ENCODE measurements around the gene TAF1C. TPM values are rescaled to one million over a fixed set of nuclear protein-coding genes. Genes with fewer than 3 reads are reported as not detected.

Gene TAF1C
- total RNA-seq, 2 experiments from 2014 or later: 69.6 to 70.8 TPM

- no peaks in the 10 kb centered on the region for H3K4me1 Mint-ChIP-seq
- no peak for ATAC-seq (ENCODE audit: low read depth)
- no peaks in the 10 kb centered on the region for H3K9me3 Mint-ChIP-seq
- POLR2A ChIA-PET: no interaction called here
- H3K36me3 Mint-ChIP-seq: no peaks in the 10 kb centered on the region
- H3K27me3 Mint-ChIP-seq: peaks cover 17% of the 10 kb centered on the region
- no peak overlapping the region for H3K27ac Mint-ChIP-seq
- H3K4me3 Mint-ChIP-seq: no peak overlapping the region
- no peak for DNase-seq
These were observed 35.9 kb downstream of the TAF1C start for GRCh38 chr16:84150926-84151325.

- DNase-seq (peak; percentile 99), ATAC-seq (ENCODE audit: low read depth) (peak; percentile 83)
- Mint-ChIP-seq H3K27me3 (peaks cover 6% of the 10 kb centered on the region), H3K4me1 (peaks cover 5% of the 10 kb centered on the region), H3K36me3 (no peaks in the 10 kb centered on the region), H3K9me3 (no peaks in the 10 kb centered on the region), H3K4me3 (peak within 1 kb of the TSS; percentile 95), H3K27ac (peak within 1 kb of the TSS; percentile 80)
- POLR2A ChIA-PET: interaction anchor here (0.7 to 2.6 kb wide), 2 partner anchors 28 to 33 kb away, joined by 3 to 16 read pairs; partner anchors contain the start of gene MBTPS1
These were observed 41.8 kb downstream of the TAF1C start, which contains the start of the genes DNAAF1 and HSDL1 for GRCh38 chr16:84144859-84145639. TSS of gene DNAAF1 (plus strand) at chr16:84145308. CDS start at chr16:84145441, 133 bp downstream. TSS of gene HSDL1 (minus strand) at chr16:84145177. CDS start at chr16:84131321, 13,856 bp downstream.

- Mint-ChIP-seq H3K27ac (peak overlapping the region; percentile 80), H3K27me3 (peaks cover 3% of the 10 kb centered on the region), H3K4me3 (peak overlapping the region; percentile 95), H3K9me3 (no peaks in the 10 kb centered on the region), H3K36me3 (peaks cover 1% of the 10 kb centered on the region), H3K4me1 (peaks cover 11% of the 10 kb centered on the region)
- POLR2A ChIA-PET: interaction anchor here (0.7 to 2.6 kb wide), 2 partner anchors 27 to 32 kb away, joined by 3 to 16 read pairs; partner anchors contain the start of gene MBTPS1
- peak; percentile 53 for ATAC-seq (ENCODE audit: low read depth)
- DNase-seq: peak; percentile 59
These were observed 42.5 kb downstream of the TAF1C start for GRCh38 chr16:84144209-84144858.

GRCh38 chr16:84143784-84144199 is 43.1 kb downstream of the TAF1C start:
- Mint-ChIP-seq H3K9me3 (no peaks in the 10 kb centered on the region), H3K36me3 (peaks cover 3% of the 10 kb centered on the region), H3K27ac (peak overlapping the region; percentile 80), H3K27me3 (peaks cover 3% of the 10 kb centered on the region), H3K4me3 (peak overlapping the region; percentile 95), H3K4me1 (peaks cover 16% of the 10 kb centered on the region)
- POLR2A ChIA-PET: interaction anchor here (2.6 kb wide), 1 partner anchor 27 kb away, joined by 16 read pairs; the partner anchor contains the start of gene MBTPS1
- ATAC-seq (ENCODE audit: low read depth): no peak
- no peak for DNase-seq

GRCh38 chr16:84143081-84143480 is 43.8 kb downstream of the TAF1C start:
- POLR2A ChIA-PET: interaction anchor here (2.6 kb wide), 1 partner anchor 26 kb away, joined by 16 read pairs; the partner anchor contains the start of gene MBTPS1
- DNase-seq (no peak), ATAC-seq (ENCODE audit: low read depth) (no peak)
- H3K4me3 Mint-ChIP-seq: no peak overlapping the region
- no peak overlapping the region for H3K27ac Mint-ChIP-seq
- H3K36me3 Mint-ChIP-seq: peaks cover 4% of the 10 kb centered on the region
- H3K27me3 Mint-ChIP-seq: peaks cover 3% of the 10 kb centered on the region
- H3K9me3 Mint-ChIP-seq: no peaks in the 10 kb centered on the region
- H3K4me1 Mint-ChIP-seq: peaks cover 22% of the 10 kb centered on the region

GRCh38 chr16:84141143-84141670 is 45.6 kb downstream of the TAF1C start:
- POLR2A ChIA-PET: interaction anchor here (5.2 kb wide), 1 partner anchor 24 kb away, joined by 19 read pairs; the partner anchor contains the start of gene MBTPS1
- H3K9me3 Mint-ChIP-seq: no peaks in the 10 kb centered on the region
- DNase-seq (no peak), ATAC-seq (ENCODE audit: low read depth) (no peak)
- H3K4me1 Mint-ChIP-seq: peaks cover 28% of the 10 kb centered on the region
- no peak overlapping the region for H3K27ac Mint-ChIP-seq
- peaks cover 4% of the 10 kb centered on the region for H3K36me3 Mint-ChIP-seq
- H3K27me3 Mint-ChIP-seq: no peaks in the 10 kb centered on the region
- H3K4me3 Mint-ChIP-seq: no peak overlapping the region

GRCh38 chr16:84139628-84140258 is 47.1 kb downstream of the TAF1C start:
- no peaks in the 10 kb centered on the region for H3K27me3 Mint-ChIP-seq
- H3K27ac Mint-ChIP-seq: peak overlapping the region; percentile 10
- peaks cover 4% of the 10 kb centered on the region for H3K36me3 Mint-ChIP-seq
- POLR2A ChIA-PET: interaction anchor here (0.6 to 5.2 kb wide), 2 partner anchors 23 to 409 kb away, joined by 3 to 19 read pairs; partner anchors contain the start of gene MBTPS1
- DNase-seq (no peak), ATAC-seq (ENCODE audit: low read depth) (no peak)
- H3K4me1 Mint-ChIP-seq: peaks cover 31% of the 10 kb centered on the region
- no peaks in the 10 kb centered on the region for H3K9me3 Mint-ChIP-seq
- no peak overlapping the region for H3K4me3 Mint-ChIP-seq

- peak overlapping the region; percentile 77 for H3K27ac Mint-ChIP-seq
- H3K4me3 Mint-ChIP-seq: peak overlapping the region; percentile 65
- POLR2A ChIA-PET: interaction anchor here (0.6 to 5.2 kb wide), 2 partner anchors 22 to 410 kb away, joined by 3 to 19 read pairs; partner anchors contain the start of gene MBTPS1
- ATAC-seq (ENCODE audit: low read depth): peak; percentile 93
- H3K9me3 Mint-ChIP-seq: no peaks in the 10 kb centered on the region
- DNase-seq: no peak
- no peaks in the 10 kb centered on the region for H3K27me3 Mint-ChIP-seq
- H3K36me3 Mint-ChIP-seq: peaks cover 4% of the 10 kb centered on the region
- H3K4me1 Mint-ChIP-seq: peaks cover 27% of the 10 kb centered on the region
These were observed 47.8 kb downstream of the TAF1C start for GRCh38 chr16:84138824-84139627.

- POLR2A ChIA-PET: interaction anchor here (5.2 kb wide), 1 partner anchor 22 kb away, joined by 19 read pairs; the partner anchor contains the start of gene MBTPS1
- peaks cover 26% of the 10 kb centered on the region for H3K4me1 Mint-ChIP-seq
These were observed 48.4 kb downstream of the TAF1C start for GRCh38 chr16:84138500-84138823.

GRCh38 chr16:84137769-84138357 is 49.0 kb downstream of the TAF1C start:
- peaks cover 6% of the 10 kb centered on the region for H3K36me3 Mint-ChIP-seq
- POLR2A ChIA-PET: interaction anchor here (5.2 kb wide), 1 partner anchor 21 kb away, joined by 19 read pairs; the partner anchor contains the start of gene MBTPS1
- no peak for ATAC-seq (ENCODE audit: low read depth)
- H3K4me1 Mint-ChIP-seq: peaks cover 26% of the 10 kb centered on the region
- no peaks in the 10 kb centered on the region for H3K27me3 Mint-ChIP-seq
- DNase-seq: no peak
- H3K4me3 Mint-ChIP-seq: no peak overlapping the region
- no peak overlapping the region for H3K27ac Mint-ChIP-seq
- no peaks in the 10 kb centered on the region for H3K9me3 Mint-ChIP-seq

More at GRCh38 chr16:84138500-84138823, 48.4 kb downstream of the TAF1C start:
- Mint-ChIP-seq H3K4me3 (peak overlapping the region; percentile 65), H3K27me3 (no peaks in the 10 kb centered on the region), H3K36me3 (peaks cover 6% of the 10 kb centered on the region), H3K9me3 (no peaks in the 10 kb centered on the region), H3K27ac (no peak overlapping the region)
- no peak for ATAC-seq (ENCODE audit: low read depth)
- no peak for DNase-seq

GRCh38 chr16:84137287-84137686 is 49.6 kb downstream of the TAF1C start:
- H3K27me3 Mint-ChIP-seq: no peaks in the 10 kb centered on the region
- ATAC-seq (ENCODE audit: low read depth): no peak
- no peak overlapping the region for H3K4me3 Mint-ChIP-seq
- no peak for DNase-seq
- peaks cover 6% of the 10 kb centered on the region for H3K36me3 Mint-ChIP-seq
- H3K4me1 Mint-ChIP-seq: peaks cover 26% of the 10 kb centered on the region
- H3K27ac Mint-ChIP-seq: no peak overlapping the region
- POLR2A ChIA-PET: interaction anchor here (5.2 kb wide), 1 partner anchor 20 kb away, joined by 19 read pairs; the partner anchor contains the start of gene MBTPS1
- H3K9me3 Mint-ChIP-seq: no peaks in the 10 kb centered on the region
